Measurements from ENCODE around the gene ETV7.

- TF ChIP-seq CTCF (conservative IDR thresholded peaks at IDR 0.05; ENCODE audit: low read length), result no peak
- no peak for TF ChIP-seq EZH2phosphoT487 (IDR thresholded peaks at IDR 0.05; ENCODE audit: borderline replicate concordance)
Measured at GRCh38 chr6:36381502-36382389, 5.7 kb downstream of the ETV7 start.

Measured in Loucy (cell line).